IPS-NIHi7 (cell line): ENCODE measurements around the gene KRT31.
"Not testable (repeated sequence)": the region's sequence is repeated elsewhere in the genome, so short reads cannot be mapped to it uniquely, and the experiment has no call there.

Experiments
- DNase-seq: peaks from one replicate; pipeline ENCODE4 v3.0.0; 2012; ENCODE audit warnings: mixed read lengths; ENCODE audit errors: extremely low spot score

KRT31 gene

GRCh38 chr17:41396996-41397660, at the start of gene KRT31:
KRT31 (minus strand) TSS chr17:41397608; CDS start chr17:41397539, 69 bp downstream.
- no peak for DNase-seq

- DNase-seq = no peak
Observed at GRCh38 chr17:41446806-41447205, 49.4 kb upstream of the KRT31 start.

DNA sequence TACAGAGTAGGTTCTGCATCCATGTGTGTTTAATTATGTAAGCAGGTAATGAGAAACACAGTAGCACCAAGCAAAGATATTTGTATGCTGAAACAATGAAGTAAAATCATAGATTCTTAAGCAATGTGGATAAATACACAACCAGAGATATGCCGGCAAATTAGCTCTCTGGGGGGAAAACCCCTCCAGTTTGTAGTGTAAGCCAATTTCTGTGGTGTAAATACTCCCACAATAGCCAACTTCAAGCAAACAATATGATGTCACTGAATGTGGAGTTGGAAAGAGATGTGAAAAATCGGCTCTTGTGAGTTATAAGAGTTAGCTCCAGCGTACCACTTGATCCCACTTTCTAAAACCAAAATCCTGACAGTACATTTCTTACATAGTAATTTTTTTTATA, 47.2 kb upstream of the KRT31 start:
- DNase-seq = no peak

DNA sequence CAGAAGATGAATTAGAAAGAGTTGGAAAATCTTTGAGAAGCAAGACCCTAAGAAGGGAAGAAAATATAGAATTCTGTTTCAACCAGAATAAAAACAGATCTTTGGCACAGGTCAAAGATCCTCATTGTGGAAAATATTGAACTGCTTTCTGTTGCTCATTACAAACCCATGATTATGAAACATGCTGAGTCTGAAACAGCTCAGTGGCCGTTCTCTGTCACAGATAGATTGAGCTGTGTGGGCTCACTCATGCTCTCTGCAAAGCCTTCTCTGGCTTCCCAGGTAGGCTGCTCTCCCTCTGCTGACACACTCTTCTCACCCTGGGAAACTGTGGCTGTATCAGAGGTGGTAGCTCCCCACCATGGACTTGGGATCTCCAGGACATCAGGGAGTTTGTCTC, 46.8 kb upstream of the KRT31 start:
- no peak for DNase-seq

- no peak for DNase-seq
Observed at GRCh38 chr17:41442739-41443138, 45.3 kb upstream of the KRT31 start.

GRCh38 chr17:41440531-41441033, 43.2 kb upstream of the KRT31 start, which contains the start of gene KRT38:
KRT38 (minus strand) TSS chr17:41440983; CDS start chr17:41440921, 62 bp downstream.
- DNase-seq = no peak

- DNase-seq = no peak
Observed at GRCh38 chr17:41439375-41439774, 42.0 kb upstream of the KRT31 start.

DNA sequence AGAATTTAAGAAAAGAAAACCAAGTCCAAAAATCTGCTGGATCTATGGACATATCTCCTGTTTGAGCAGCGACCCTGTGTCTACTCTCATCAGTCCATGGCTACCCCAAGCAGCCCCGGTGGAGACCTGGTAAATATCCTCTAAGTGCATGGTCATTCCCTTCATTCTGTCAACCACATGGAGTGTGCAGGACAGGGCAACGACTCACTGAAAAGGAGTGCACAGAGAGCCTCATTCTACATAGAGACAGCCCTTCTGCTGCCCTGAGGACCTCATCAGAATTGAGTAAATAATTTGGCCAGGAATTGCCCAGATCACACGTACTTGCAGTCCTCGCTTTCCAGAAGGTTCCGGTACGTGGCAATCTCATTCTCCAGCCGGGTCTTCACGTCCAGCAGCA, 40.4 kb upstream of the KRT31 start:
- DNase-seq = no peak

DNA sequence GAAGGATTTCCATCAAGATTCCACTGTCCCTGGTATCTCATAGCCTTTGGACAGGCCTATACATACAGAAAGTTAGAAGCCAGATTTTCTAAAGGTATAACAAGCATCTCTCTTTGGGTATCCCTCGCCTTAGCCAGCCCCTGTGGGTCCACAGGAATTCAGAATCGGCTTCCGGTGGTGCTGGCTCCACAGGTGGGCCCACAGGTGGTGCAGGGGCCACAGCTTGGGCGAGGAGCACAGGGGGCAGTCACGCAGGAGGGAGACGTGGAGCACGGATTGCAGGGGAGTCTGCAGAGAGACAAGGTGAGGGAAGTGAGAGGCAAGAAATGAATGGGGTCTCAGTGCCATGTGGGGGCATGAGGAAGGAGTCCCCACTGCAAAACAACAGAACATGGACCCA, 39.8 kb upstream of the KRT31 start:
- DNase-seq = no peak

DNA sequence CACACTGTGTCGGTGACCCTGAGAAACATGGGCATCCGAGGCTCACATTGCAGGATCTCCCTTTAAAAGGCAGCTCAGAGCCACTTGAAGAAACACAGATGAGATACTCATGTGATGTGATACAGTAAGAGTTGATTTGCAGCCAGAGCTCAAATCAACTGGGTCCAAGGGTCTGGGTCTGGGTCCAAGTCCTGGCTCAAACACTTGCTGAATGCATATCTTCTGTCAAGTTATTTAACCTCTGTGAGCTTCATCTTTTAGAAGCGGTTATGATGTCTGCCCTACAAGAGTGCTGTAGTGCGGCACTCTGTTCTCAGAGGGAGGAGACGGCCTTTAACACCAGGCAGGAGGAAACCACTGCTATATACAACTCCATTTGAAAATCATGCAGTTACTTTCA, 37.0 kb upstream of the KRT31 start:
- no peak for DNase-seq

DNA sequence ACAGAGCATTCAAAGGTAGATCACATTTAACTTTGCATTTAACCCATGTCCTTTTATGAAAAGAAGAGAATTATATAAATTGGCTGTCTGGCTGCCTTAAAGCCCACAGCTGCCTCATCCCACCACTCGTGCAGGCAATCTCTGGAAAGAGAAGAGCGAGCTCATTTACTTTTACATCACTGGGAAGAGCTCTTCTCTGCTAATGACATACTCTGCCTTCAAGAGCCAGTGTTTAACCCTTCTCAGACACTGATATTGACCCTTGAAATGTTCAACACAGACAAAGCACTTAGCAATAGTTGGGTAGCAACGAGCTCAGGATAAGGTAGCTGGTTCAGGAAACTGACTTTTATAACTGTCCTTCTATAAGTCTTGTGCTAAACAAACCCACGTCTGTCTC, 36.6 kb upstream of the KRT31 start:
- no peak for DNase-seq

DNA sequence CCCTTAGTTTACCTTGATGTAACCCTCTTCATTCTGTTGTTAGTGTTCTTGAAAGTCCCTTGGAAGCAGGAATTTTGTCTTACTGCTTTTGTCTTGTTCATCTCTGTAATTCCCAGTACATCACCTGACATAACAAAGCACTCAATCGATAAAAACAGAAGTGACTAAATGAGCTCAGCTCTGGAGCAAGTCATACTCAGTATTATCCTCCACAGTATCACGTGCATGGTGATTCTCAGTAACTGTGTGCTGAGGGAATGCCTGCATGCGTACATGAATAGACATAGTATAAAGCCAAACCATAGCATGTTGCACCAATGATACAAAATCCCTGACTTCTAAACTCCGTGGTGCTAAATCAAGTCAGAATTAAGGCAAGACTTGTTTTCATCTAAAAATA, 36.2 kb upstream of the KRT31 start:
- no peak for DNase-seq

GRCh38 chr17:41430376-41430775, 33.0 kb upstream of the KRT31 start:
- DNase-seq = not testable (repeated sequence)

- no peak for DNase-seq
Observed at GRCh38 chr17:41429667-41430066, 32.3 kb upstream of the KRT31 start.

DNA sequence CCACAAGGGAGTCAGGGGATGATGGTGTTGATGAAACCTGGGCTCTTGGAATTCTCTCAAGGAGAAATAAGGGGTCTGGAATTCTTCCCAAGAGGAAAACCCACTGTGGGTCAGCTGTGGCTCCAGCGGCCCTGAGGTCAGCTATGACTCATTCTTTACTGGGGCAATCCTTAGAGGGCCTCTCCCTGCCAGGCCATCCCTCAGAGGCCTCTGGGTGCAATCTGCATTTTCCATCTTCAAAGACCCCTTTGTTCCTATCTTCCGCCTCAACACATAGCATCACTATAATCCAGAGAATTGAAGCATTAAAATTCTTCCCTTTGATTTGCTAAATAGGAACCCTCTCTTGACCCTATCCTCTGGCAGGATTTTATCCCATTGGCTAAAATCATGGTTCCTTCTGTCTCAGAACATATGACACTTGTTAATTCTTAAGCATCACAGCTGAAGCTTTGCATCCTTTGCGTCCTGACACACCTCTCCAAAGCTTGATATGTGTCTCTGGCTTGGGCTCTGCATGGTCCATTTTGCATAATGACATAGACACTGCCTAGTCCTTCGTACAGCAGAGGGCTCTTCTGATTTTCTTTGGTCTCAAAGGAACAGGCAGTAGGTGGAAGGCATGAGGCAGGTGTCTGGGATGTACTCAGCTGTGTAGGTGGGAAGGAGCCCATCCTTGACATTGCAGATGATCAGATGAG, 31.3 kb upstream of the KRT31 start:
- peak; percentile 37 for DNase-seq

GRCh38 chr17:41424111-41424635, 26.8 kb upstream of the KRT31 start, which contains the start of gene KRT37:
KRT37 (minus strand) TSS chr17:41424585; CDS start chr17:41424523, 62 bp downstream.
- no peak for DNase-seq

DNA sequence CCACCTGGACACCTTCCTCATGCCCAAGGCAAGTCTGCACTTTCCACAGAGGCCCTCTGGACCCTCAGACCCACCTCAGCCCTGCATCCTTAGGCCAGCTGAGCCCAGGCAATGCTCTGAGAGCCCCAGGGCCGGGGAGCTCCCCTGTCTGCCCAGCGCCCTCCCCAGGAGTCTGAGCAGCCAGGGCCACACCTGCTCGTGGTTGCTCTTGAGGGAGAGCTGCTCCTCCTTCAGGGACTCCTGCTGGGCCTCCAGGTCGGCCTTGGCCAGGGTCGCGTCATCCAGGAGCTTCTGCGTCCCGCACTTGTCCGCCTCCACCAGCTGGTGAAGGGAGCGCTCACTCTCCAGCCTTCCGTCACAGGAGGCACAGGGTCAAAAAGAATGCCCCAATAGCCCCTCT, 25.2 kb upstream of the KRT31 start:
- not testable (repeated sequence) for DNase-seq

- no peak for DNase-seq
Observed at GRCh38 chr17:41421617-41422016, 24.2 kb upstream of the KRT31 start.

DNA sequence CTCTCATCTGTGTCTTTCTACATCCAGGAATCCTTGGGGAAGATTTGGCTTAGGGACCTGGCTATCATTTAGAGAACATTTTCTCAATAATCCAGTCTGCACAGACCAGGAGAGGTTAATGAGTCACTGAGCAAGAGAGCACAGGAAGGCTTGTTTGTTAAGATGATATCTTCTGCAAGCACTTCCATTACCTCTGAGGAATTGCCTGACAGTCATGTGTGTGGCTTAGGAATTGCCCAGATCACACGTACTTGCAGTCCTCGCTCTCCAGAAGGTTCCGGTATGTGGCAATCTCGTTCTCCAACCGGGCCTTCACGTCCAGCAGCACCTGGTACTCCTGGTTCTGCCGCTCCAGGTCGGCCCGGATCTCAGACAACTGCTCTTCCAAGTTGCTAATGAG, 23.7 kb upstream of the KRT31 start:
- DNase-seq = no peak

DNA sequence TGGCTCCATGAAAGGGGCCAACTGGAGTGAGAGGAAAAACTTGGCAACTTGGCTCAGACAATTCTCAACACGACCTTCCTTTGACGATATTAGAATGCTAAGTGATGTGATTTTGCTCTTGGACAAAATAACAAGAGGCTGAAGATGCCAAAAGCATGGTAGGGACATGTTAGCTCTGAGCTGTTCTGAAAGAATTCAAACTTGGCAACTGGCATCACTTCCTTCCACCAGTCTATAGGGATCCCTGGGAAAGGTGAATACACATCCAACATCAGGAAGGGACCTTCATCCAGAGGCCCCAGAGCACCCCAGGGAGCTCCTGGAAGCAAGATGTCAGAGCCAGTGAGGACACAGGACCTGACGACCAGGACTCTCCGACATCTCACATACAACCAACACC, 22.7 kb upstream of the KRT31 start:
- DNase-seq = no peak

GRCh38 chr17:41419716-41420115, 22.3 kb upstream of the KRT31 start:
- DNase-seq = no peak

DNA sequence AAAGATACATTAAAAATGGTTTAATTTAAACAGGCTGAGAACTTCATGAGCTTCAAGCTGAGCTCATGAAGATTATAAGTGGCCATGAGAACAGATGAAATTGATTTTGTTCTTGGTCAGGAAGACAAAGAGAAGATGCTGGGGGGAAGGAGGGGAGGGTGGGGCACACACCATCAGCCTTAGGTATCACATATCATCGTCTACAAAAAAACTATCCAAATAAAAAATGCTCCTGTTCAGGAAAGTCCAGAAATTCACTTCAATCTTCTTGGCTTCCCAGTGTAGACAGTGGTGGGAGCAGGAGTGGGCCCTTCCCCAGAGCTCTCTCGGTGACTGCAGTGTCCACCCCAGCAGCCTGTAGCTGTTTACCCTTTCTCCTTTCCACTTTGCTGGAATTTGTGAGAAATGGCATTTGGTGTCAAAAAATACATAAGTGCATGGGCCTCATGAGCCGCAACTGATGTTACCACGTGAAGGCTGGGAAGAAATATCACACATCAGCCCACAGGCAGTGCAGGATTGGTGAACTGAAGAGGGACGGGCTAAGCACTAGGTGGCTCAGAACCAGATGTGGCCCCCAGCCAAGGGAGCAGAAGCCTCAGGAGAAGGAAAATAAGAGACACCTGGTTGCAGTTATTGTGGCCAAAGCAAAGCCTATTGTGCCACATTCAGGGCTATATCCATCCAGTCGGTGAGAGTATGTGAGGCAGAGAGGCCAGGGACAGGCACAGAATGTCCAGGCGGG, 20.9 kb upstream of the KRT31 start:
- no peak for DNase-seq
